H9 (cell line): ENCODE measurements around the gene TIGD1. TPM values are rescaled to one million over a fixed set of nuclear protein-coding genes. Genes with fewer than 3 reads are reported as not detected.
A peak's percentile ranks its signal among the peaks of the same experiment; 100 is the strongest.

Source experiments
- DNase-seq: peaks from one replicate; pipeline ENCODE4 v3.0.0-alpha.2; 2017
- H2AFZ ChIP-seq: one replicate; pipeline ENCODE4 v1.6.1; 2013; ENCODE audit warnings: mild to moderate bottlenecking, low read length, control low read depth, moderate library complexity
- H2AK5ac ChIP-seq: 2 replicates; pipeline ENCODE4 v1.6.1; 2013; ENCODE audit warnings: low read length, control low read depth, mixed read lengths; ENCODE audit not compliant: insufficient read length
- H2BK120ac ChIP-seq: one replicate; pipeline ENCODE4 v1.6.1; 2013; ENCODE audit warnings: low read depth, mild to moderate bottlenecking, low read length, control low read depth, inconsistent platforms; ENCODE audit not compliant: poor library complexity, severe bottlenecking
- H2BK12ac ChIP-seq: 2 replicates; pipeline ENCODE4 v1.6.1; 2013; ENCODE audit warnings: low read length, control low read depth, mixed read lengths, low read depth; ENCODE audit not compliant: insufficient read length
- H2BK15ac ChIP-seq: 2 replicates; pipeline ENCODE4 v1.6.1; 2013; ENCODE audit warnings: low read depth, low read length, control low read depth
- H2BK20ac ChIP-seq: one replicate; pipeline ENCODE4 v1.6.1; 2013; ENCODE audit warnings: low read depth, mild to moderate bottlenecking, low read length, control low read depth, inconsistent platforms; ENCODE audit not compliant: poor library complexity, severe bottlenecking
- H2BK5ac ChIP-seq: 2 replicates; pipeline ENCODE4 v1.6.1; 2013; ENCODE audit warnings: low read length, control low read depth, mixed read lengths; ENCODE audit not compliant: insufficient read length
- H3K14ac ChIP-seq: 2 replicates; pipeline ENCODE4 v1.6.1; 2013; ENCODE audit warnings: low read length, control low read depth; ENCODE audit not compliant: insufficient read depth
- H3K18ac ChIP-seq: 2 replicates; pipeline ENCODE4 v1.6.1; 2013; ENCODE audit warnings: low read depth, mild to moderate bottlenecking, mixed read lengths, low read length, control low read depth; ENCODE audit not compliant: insufficient read length
- H3K23ac ChIP-seq: 2 replicates; pipeline ENCODE4 v1.6.1; 2013; ENCODE audit warnings: low read length, control low read depth, mixed read lengths, low read depth; ENCODE audit not compliant: insufficient read length
- H3K23me2 ChIP-seq: 2 replicates; pipeline ENCODE4 v1.6.1; 2013; ENCODE audit warnings: low read depth, mild to moderate bottlenecking, mixed read lengths, low read length, control low read depth; ENCODE audit not compliant: insufficient read length, poor library complexity, severe bottlenecking
- H3K27ac ChIP-seq: 2 replicates; pipeline ENCODE4 v1.5.1; 2013; ENCODE audit warnings: low read length, control low read depth, mixed read lengths, low read depth; ENCODE audit not compliant: insufficient read length
- H3K27me3 ChIP-seq: 2 replicates; pipeline ENCODE4 v1.6.1; 2013; ENCODE audit warnings: low read length, control low read depth, inconsistent platforms; ENCODE audit not compliant: insufficient read depth
- H3K4ac ChIP-seq: 2 replicates; pipeline ENCODE4 v1.6.1; 2013; ENCODE audit warnings: low read depth, mild to moderate bottlenecking, control low read depth, inconsistent platforms, low read length, moderate library complexity
- H3K4me1 ChIP-seq: 2 replicates; pipeline ENCODE4 v1.6.1; 2013; ENCODE audit warnings: low read length, control low read depth, inconsistent platforms; ENCODE audit not compliant: insufficient read depth
- H3K4me2 ChIP-seq: 2 replicates; pipeline ENCODE4 v1.6.1; 2013; ENCODE audit warnings: low read length, control low read depth, mixed read lengths; ENCODE audit not compliant: insufficient read length, insufficient read depth
- H3K56ac ChIP-seq: 2 replicates; pipeline ENCODE4 v1.6.1; 2013; ENCODE audit warnings: low read depth, mild to moderate bottlenecking, mixed read lengths, low read length, control low read depth; ENCODE audit not compliant: insufficient read length
- H3K79me1 ChIP-seq: 2 replicates; pipeline ENCODE4 v1.6.1; 2013; ENCODE audit warnings: low read depth, mild to moderate bottlenecking, moderate library complexity, low read length, control low read depth, inconsistent platforms; ENCODE audit not compliant: insufficient read depth, poor library complexity, severe bottlenecking
- H3K79me2 ChIP-seq: 2 replicates; pipeline ENCODE4 v1.6.1; 2013; ENCODE audit warnings: low read length, control low read depth, inconsistent platforms; ENCODE audit not compliant: insufficient read depth
- H3K9ac ChIP-seq: 2 replicates; pipeline ENCODE4 v1.6.1; 2013; ENCODE audit warnings: low read length, control low read depth, mixed read lengths; ENCODE audit not compliant: insufficient read length; ENCODE audit errors: extremely low read depth
- H3K9me3 ChIP-seq: one replicate; pipeline ENCODE4 v1.6.1; 2013; ENCODE audit warnings: low read depth, low read length, inconsistent platforms; ENCODE audit not compliant: control insufficient read depth
- H3T11ph ChIP-seq: one replicate; pipeline ENCODE4 v1.6.1; 2013; ENCODE audit warnings: mild to moderate bottlenecking, low read length, control low read depth, inconsistent platforms
- H4K20me1 ChIP-seq: one replicate; pipeline ENCODE4 v1.6.1; 2013; ENCODE audit not compliant: control insufficient read depth, insufficient read length, insufficient read depth
- H4K5ac ChIP-seq: 2 replicates; pipeline ENCODE4 v1.6.1; 2013; ENCODE audit warnings: low read depth, mild to moderate bottlenecking, mixed read lengths, low read length, control low read depth; ENCODE audit not compliant: insufficient read length
- H4K8ac ChIP-seq: replicated peaks from 2 replicates; pipeline ENCODE4 v1.6.1; 2013; ENCODE audit warnings: low read length, control low read depth, mixed read lengths, low read depth; ENCODE audit not compliant: insufficient read length
- H4K91ac ChIP-seq: 2 replicates; pipeline ENCODE4 v1.6.1; 2013; ENCODE audit warnings: low read depth, mild to moderate bottlenecking, moderate library complexity, mixed read lengths, low read length, control low read depth; ENCODE audit not compliant: insufficient read length
- H3K27ac Mint-ChIP-seq, 3 experiments: 2 replicates in 2 of 3; 3 replicates in 1 of 3; pipeline ENCODE4 v1.8.0; 2020 to 2021; ENCODE audit warnings: mixed read lengths in 3 of 3, mild to moderate bottlenecking in 1 of 3, moderate library complexity in 1 of 3
- H3K27me3 Mint-ChIP-seq: 2 replicates; pipeline ENCODE4 v1.8.0; 2021; ENCODE audit warnings: low read depth, mild to moderate bottlenecking, moderate library complexity, mixed read lengths
- H3K36me3 Mint-ChIP-seq, 3 experiments: 2 replicates in 2 of 3; 3 replicates in 1 of 3; pipeline ENCODE4 v1.8.0; 2020 to 2021; ENCODE audit warnings: low read depth in 3 of 3, mixed read lengths in 3 of 3; ENCODE audit not compliant: insufficient read depth in 1 of 3
- H3K4me1 Mint-ChIP-seq, 2 experiments: 2 replicates each; pipeline ENCODE4 v1.8.0; 2020; ENCODE audit warnings: mixed read lengths in 2 of 2
- H3K4me3 Mint-ChIP-seq, 2 experiments: 2 replicates in 1 of 2; 3 replicates in 1 of 2; pipeline ENCODE4 v1.8.0; 2020 to 2021; ENCODE audit warnings: mild to moderate bottlenecking in 2 of 2, mixed read lengths in 2 of 2, moderate library complexity in 1 of 2
- H3K9me3 Mint-ChIP-seq, 2 experiments: 2 replicates in 1 of 2; 3 replicates in 1 of 2; pipeline ENCODE4 v1.8.0; 2020; ENCODE audit warnings: mild to moderate bottlenecking in 2 of 2, mixed read lengths in 2 of 2, moderate library complexity in 1 of 2
- CTCF ChIP-seq: fragments of 200-600 bp; sonication (generic); conservative IDR thresholded peaks from 3 replicates; pipeline ENCODE4 v1.8.0; 2021; ENCODE audit warnings: antibody characterized with exemption, mild to moderate bottlenecking
- WGBS: extraction: QIAGEN DNeasy Blood & Tissue Kit; methylation state at CpG from one replicate; pipeline ENCODE4 v1.1.7; 2013; ENCODE audit warnings: missing lambda C conversion rate, low lambda C conversion rate, mixed read lengths; ENCODE audit not compliant: insufficient read length; ENCODE audit errors: extremely low coverage; 5-methylcytosine and 5-hydroxymethylcytosine counted together
- total RNA-seq: library from RNA; stranded (reverse); gene quantifications from 2 replicates; pipeline ENCODE4 v1.2.1, GENCODE V29; 2021

The TIGD1 gene
- total RNA-seq, 1 experiment from 2014 or later: 6.3 TPM

DNA sequence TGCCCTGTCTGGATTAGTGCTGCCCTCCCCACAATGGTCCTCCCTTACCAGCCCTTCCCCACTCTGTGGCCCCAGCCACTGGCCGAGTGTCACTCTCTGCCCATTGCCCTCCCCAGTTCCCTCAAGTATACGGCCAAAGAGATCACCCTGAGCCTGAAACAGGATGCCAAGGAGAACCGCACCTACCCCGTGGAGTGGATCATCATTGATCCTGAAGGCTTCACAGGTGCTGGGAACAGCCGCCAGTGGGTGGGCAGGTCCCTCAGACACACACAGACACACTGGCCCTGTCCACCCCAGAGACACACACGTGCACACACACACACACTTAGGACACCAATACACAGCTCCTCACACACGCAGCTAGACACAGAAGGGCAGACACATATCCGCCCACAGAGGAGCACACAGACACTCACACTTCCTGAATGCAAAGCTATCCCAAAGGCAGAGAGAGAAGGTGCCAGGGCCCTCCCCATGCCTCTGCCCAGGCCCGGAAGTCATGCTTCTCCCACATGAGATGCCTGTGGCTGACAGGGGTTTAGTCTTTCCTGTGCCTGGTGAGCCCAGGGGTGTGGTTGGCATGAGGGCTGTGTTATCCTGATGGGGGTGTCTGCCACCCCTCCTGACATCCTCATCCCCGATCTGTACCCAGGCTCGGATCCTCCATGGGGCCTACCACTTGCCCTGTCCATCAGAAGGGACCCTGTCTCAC lies 21.5 kb downstream of the TIGD1 start:
- Mint-ChIP-seq H3K27me3 (peaks cover 58% of the 10 kb centered on the region), H3K9me3 (no peaks in the 10 kb centered on the region), H3K4me3 (no peak overlapping the region; a peak in 1 of 5 replicates), H3K4me1 (peaks cover 9 to 24% of the 10 kb centered on the region in 2 experiments), H3K27ac (peak overlapping the region in 1 of 3 experiments; percentile 28; a peak in 1 of 7 replicates), H3K36me3 (no peaks in the 10 kb centered on the region)
- Histone ChIP-seq H3K4me1 (no peaks in the 10 kb centered on the region), H3K27me3 (no peaks in the 10 kb centered on the region), H2BK5ac (no peak overlapping the region), H3K23me2 (peaks cover 3% of the 10 kb centered on the region), H2BK15ac (no peak overlapping the region), H3K18ac (no peak overlapping the region), H3K23ac (no peak overlapping the region), H4K5ac (no peak overlapping the region), H4K8ac (no peak overlapping the region), H3K9ac (no peak overlapping the region), H2AK5ac (no peak overlapping the region), H2BK12ac (no peak overlapping the region), H3K4me2 (no peak overlapping the region), H4K91ac (no peak overlapping the region), H3K56ac (no peak overlapping the region), H3K14ac (no peak overlapping the region), H3K79me1 (no peaks in the 10 kb centered on the region), H3K27ac (no peak overlapping the region), H2BK120ac (no peak overlapping the region), H3K4ac (no peak overlapping the region), H4K20me1 (no peaks in the 10 kb centered on the region), H3T11ph (no peak overlapping the region), H3K9me3 (no peaks in the 10 kb centered on the region), H2AFZ (no peak overlapping the region), H2BK20ac (no peak overlapping the region), H3K79me2 (no peaks in the 10 kb centered on the region)
- no peak for DNase-seq
- no CpG with 5 or more reads among the region's 11 CpGs for WGBS
- TF ChIP-seq CTCF: no peak
